T-helper 2 cell treated with Interferon-gamma antibody and Interleukin-4, amounts not matched to agents 5 μg/mL and 100 μg/mL, for 36 hours (primary cell): ENCODE measurements around the gene MST1.

Experiments
- DNase-seq: peaks from one replicate; pipeline ENCODE4 v3.0.0; 2021; ENCODE audit warnings: low spot score
- H3K27ac Mint-ChIP-seq: one replicate; pipeline ENCODE4 v1.8.0; 2021; ENCODE audit warnings: mild to moderate bottlenecking, mixed read lengths
- H3K27me3 Mint-ChIP-seq: one replicate; pipeline ENCODE4 v1.8.0; 2021; ENCODE audit warnings: low read depth, mixed read lengths
- H3K36me3 Mint-ChIP-seq: one replicate; pipeline ENCODE4 v1.8.0; 2021; ENCODE audit warnings: low read depth, mixed read lengths
- H3K4me1 Mint-ChIP-seq: one replicate; pipeline ENCODE4 v1.8.0; 2021; ENCODE audit warnings: low read depth, mixed read lengths
- H3K4me3 Mint-ChIP-seq: one replicate; pipeline ENCODE4 v1.8.0; 2022; ENCODE audit warnings: mild to moderate bottlenecking, moderate library complexity, mixed read lengths
- H3K9me3 Mint-ChIP-seq: one replicate; pipeline ENCODE4 v1.8.0; 2021; ENCODE audit warnings: mixed read lengths

MST1 gene

GRCh38 chr3:49722896-49723295 lies 33.6 kb upstream of the MST1 start:
- peak overlapping the region; percentile 98 for H3K4me3 Mint-ChIP-seq
- DNase-seq: no peak
- peaks cover 33% of the 10 kb centered on the region for H3K36me3 Mint-ChIP-seq
- H3K4me1 Mint-ChIP-seq: peaks cover 32% of the 10 kb centered on the region
- peak overlapping the region; percentile 98 for H3K27ac Mint-ChIP-seq
- H3K27me3 Mint-ChIP-seq: no peaks in the 10 kb centered on the region
- H3K9me3 Mint-ChIP-seq: no peaks in the 10 kb centered on the region

GRCh38 chr3:49721896-49722781 lies 32.9 kb upstream of the MST1 start:
- no peak for DNase-seq
- Mint-ChIP-seq H3K9me3 (no peaks in the 10 kb centered on the region), H3K4me1 (peaks cover 32% of the 10 kb centered on the region), H3K27me3 (no peaks in the 10 kb centered on the region), H3K4me3 (peak overlapping the region; percentile 98), H3K27ac (peak overlapping the region; percentile 98), H3K36me3 (peaks cover 31% of the 10 kb centered on the region)

- Mint-ChIP-seq H3K9me3 (no peaks in the 10 kb centered on the region), H3K4me1 (peaks cover 32% of the 10 kb centered on the region), H3K27ac (no peak overlapping the region), H3K4me3 (peak overlapping the region; percentile 21), H3K27me3 (no peaks in the 10 kb centered on the region), H3K36me3 (peaks cover 31% of the 10 kb centered on the region)
- no peak for DNase-seq
Measured at GRCh38 chr3:49721596-49721895, 32.3 kb upstream of the MST1 start.

- no peak for DNase-seq
- Mint-ChIP-seq H3K36me3 (peaks cover 31% of the 10 kb centered on the region), H3K9me3 (no peaks in the 10 kb centered on the region), H3K4me1 (peaks cover 32% of the 10 kb centered on the region), H3K27me3 (no peaks in the 10 kb centered on the region), H3K4me3 (no peak overlapping the region), H3K27ac (peak overlapping the region; percentile 12)
Measured at GRCh38 chr3:49720855-49721595, 31.8 kb upstream of the MST1 start.

- peaks cover 37% of the 10 kb centered on the region for H3K36me3 Mint-ChIP-seq
- no peaks in the 10 kb centered on the region for H3K27me3 Mint-ChIP-seq
- H3K27ac Mint-ChIP-seq: peak within 1 kb of the TSS; percentile 83
- DNase-seq: peak; percentile 91
- H3K4me1 Mint-ChIP-seq: peaks cover 27% of the 10 kb centered on the region
- peak within 1 kb of the TSS; percentile 86 for H3K4me3 Mint-ChIP-seq
- no peaks in the 10 kb centered on the region for H3K9me3 Mint-ChIP-seq
Measured at GRCh38 chr3:49719214-49719884, 30.1 kb upstream of the MST1 start, which contains the start of gene AMIGO3. TSS of gene AMIGO3 (minus strand) at chr3:49719684. CDS start at chr3:49719465, 219 bp downstream.

GRCh38 chr3:49718858-49719213 lies 29.6 kb upstream of the MST1 start:
- Mint-ChIP-seq H3K4me3 (peak overlapping the region; percentile 86), H3K27ac (peak overlapping the region; percentile 26), H3K4me1 (peaks cover 24% of the 10 kb centered on the region), H3K27me3 (no peaks in the 10 kb centered on the region), H3K9me3 (no peaks in the 10 kb centered on the region), H3K36me3 (peaks cover 35% of the 10 kb centered on the region)
- DNase-seq: no peak

- no peak for DNase-seq
- no peaks in the 10 kb centered on the region for H3K27me3 Mint-ChIP-seq
- H3K27ac Mint-ChIP-seq: peak overlapping the region; percentile 26
Measured at GRCh38 chr3:49717959-49718857, 28.9 kb upstream of the MST1 start.

GRCh38 chr3:49717211-49717958 lies 28.1 kb upstream of the MST1 start:
- peaks cover 24% of the 10 kb centered on the region for H3K4me1 Mint-ChIP-seq
- DNase-seq: no peak
- H3K9me3 Mint-ChIP-seq: no peaks in the 10 kb centered on the region
- H3K27me3 Mint-ChIP-seq: no peaks in the 10 kb centered on the region
- H3K27ac Mint-ChIP-seq: no peak overlapping the region
- peaks cover 27% of the 10 kb centered on the region for H3K36me3 Mint-ChIP-seq
- no peak overlapping the region for H3K4me3 Mint-ChIP-seq

More at GRCh38 chr3:49717959-49718857, 28.9 kb upstream of the MST1 start:
- Mint-ChIP-seq H3K4me1 (peaks cover 24% of the 10 kb centered on the region), H3K4me3 (peak overlapping the region; percentile 86), H3K36me3 (peaks cover 34% of the 10 kb centered on the region), H3K9me3 (no peaks in the 10 kb centered on the region)

GRCh38 chr3:49716691-49717210 lies 27.5 kb upstream of the MST1 start:
- no peaks in the 10 kb centered on the region for H3K27me3 Mint-ChIP-seq
- no peak for DNase-seq
- no peak overlapping the region for H3K27ac Mint-ChIP-seq
- peaks cover 23% of the 10 kb centered on the region for H3K4me1 Mint-ChIP-seq
- peaks cover 21% of the 10 kb centered on the region for H3K36me3 Mint-ChIP-seq
- no peak overlapping the region for H3K4me3 Mint-ChIP-seq
- H3K9me3 Mint-ChIP-seq: no peaks in the 10 kb centered on the region

- H3K36me3 Mint-ChIP-seq: peaks cover 18% of the 10 kb centered on the region
- H3K27ac Mint-ChIP-seq: no peak overlapping the region
- no peak for DNase-seq
- H3K9me3 Mint-ChIP-seq: no peaks in the 10 kb centered on the region
- no peak overlapping the region for H3K4me3 Mint-ChIP-seq
- peaks cover 26% of the 10 kb centered on the region for H3K4me1 Mint-ChIP-seq
- H3K27me3 Mint-ChIP-seq: no peaks in the 10 kb centered on the region
Measured at GRCh38 chr3:49716169-49716568, 26.9 kb upstream of the MST1 start.

GRCh38 chr3:49715611-49716121 lies 26.4 kb upstream of the MST1 start:
- no peaks in the 10 kb centered on the region for H3K27me3 Mint-ChIP-seq
- no peak overlapping the region for H3K4me3 Mint-ChIP-seq
- H3K9me3 Mint-ChIP-seq: no peaks in the 10 kb centered on the region
- peaks cover 13% of the 10 kb centered on the region for H3K36me3 Mint-ChIP-seq
- H3K4me1 Mint-ChIP-seq: peaks cover 27% of the 10 kb centered on the region
- no peak for DNase-seq
- no peak overlapping the region for H3K27ac Mint-ChIP-seq

GRCh38 chr3:49714728-49715550 lies 25.7 kb upstream of the MST1 start:
- H3K27ac Mint-ChIP-seq: no peak overlapping the region
- H3K4me3 Mint-ChIP-seq: no peak overlapping the region
- H3K9me3 Mint-ChIP-seq: no peaks in the 10 kb centered on the region

More at GRCh38 chr3:49714728-49715550, 25.7 kb upstream of the MST1 start:
- Mint-ChIP-seq H3K27me3 (no peaks in the 10 kb centered on the region), H3K4me1 (peaks cover 26% of the 10 kb centered on the region), H3K36me3 (peaks cover 12% of the 10 kb centered on the region)
- no peak for DNase-seq
